Measurements from ENCODE around the gene COX15.

COX15 gene

GRCh38 chr10:99714446-99714845, 17.5 kb downstream of the COX15 start:
- Histone ChIP-seq H3K4me3 (replicated peaks; ENCODE audit: low read depth, low read length) (no peak overlapping the region), H3K27me3 (replicated peaks; ENCODE audit: control insufficient read depth, insufficient read depth, low read length) (no peaks in the 10 kb centered on the region), H3K36me3 (ENCODE audit: control insufficient read depth, insufficient read depth, low read length) (peaks cover 17% of the 10 kb centered on the region)
- no peak for TF ChIP-seq CTCF (IDR thresholded peaks at IDR 0.05; ENCODE audit: insufficient read depth, low read length, poor library complexity, severe bottlenecking)
- DNase-seq (ENCODE audit: extremely low read depth, insufficient read length) = no peak

GRCh38 chr10:99711129-99711719, 20.7 kb downstream of the COX15 start:
- Histone ChIP-seq H3K4me3 (replicated peaks; ENCODE audit: low read depth, low read length) (no peak overlapping the region), H3K27me3 (replicated peaks; ENCODE audit: control insufficient read depth, insufficient read depth, low read length) (no peaks in the 10 kb centered on the region), H3K36me3 (ENCODE audit: control insufficient read depth, insufficient read depth, low read length) (peaks cover 12% of the 10 kb centered on the region)
- DNase-seq (ENCODE audit: extremely low read depth, insufficient read length) = no peak
- TF ChIP-seq CTCF (IDR thresholded peaks at IDR 0.05; ENCODE audit: insufficient read depth, low read length, poor library complexity, severe bottlenecking) = peak; percentile 60

- DNase-seq (ENCODE audit: extremely low read depth, insufficient read length) = peak; percentile 46
- Histone ChIP-seq H3K36me3 (ENCODE audit: control insufficient read depth, insufficient read depth, low read length) (peaks cover 12% of the 10 kb centered on the region), H3K27me3 (replicated peaks; ENCODE audit: control insufficient read depth, insufficient read depth, low read length) (no peaks in the 10 kb centered on the region), H3K4me3 (replicated peaks; ENCODE audit: low read depth, low read length) (no peak overlapping the region)
- no peak for TF ChIP-seq CTCF (IDR thresholded peaks at IDR 0.05; ENCODE audit: insufficient read depth, low read length, poor library complexity, severe bottlenecking)
Measured at GRCh38 chr10:99709480-99710229, 22.3 kb downstream of the COX15 start.

GRCh38 chr10:99708428-99709012, 23.4 kb downstream of the COX15 start:
- H3K4me3 ChIP-seq (replicated peaks; ENCODE audit: low read depth, low read length) = no peak overlapping the region
- H3K27me3 ChIP-seq (replicated peaks; ENCODE audit: control insufficient read depth, insufficient read depth, low read length) = no peaks in the 10 kb centered on the region
- no peak for DNase-seq (ENCODE audit: extremely low read depth, insufficient read length)
- H3K36me3 ChIP-seq (ENCODE audit: control insufficient read depth, insufficient read depth, low read length) = peaks cover 12% of the 10 kb centered on the region
- no peak for TF ChIP-seq CTCF (IDR thresholded peaks at IDR 0.05; ENCODE audit: insufficient read depth, low read length, poor library complexity, severe bottlenecking)

- TF ChIP-seq CTCF (IDR thresholded peaks at IDR 0.05; ENCODE audit: insufficient read depth, low read length, poor library complexity, severe bottlenecking) = no peak
- Histone ChIP-seq H3K36me3 (ENCODE audit: control insufficient read depth, insufficient read depth, low read length) (peaks cover 16% of the 10 kb centered on the region), H3K4me3 (replicated peaks; ENCODE audit: low read depth, low read length) (no peak overlapping the region), H3K27me3 (replicated peaks; ENCODE audit: control insufficient read depth, insufficient read depth, low read length) (no peaks in the 10 kb centered on the region)
- DNase-seq (ENCODE audit: extremely low read depth, insufficient read length) = no peak
Measured at GRCh38 chr10:99700649-99701048, 31.3 kb downstream of the COX15 start.
